ENCODE results near the gene AHNAK2.
"Not testable (repeated sequence)": the region's sequence is repeated elsewhere in the genome, so short reads cannot be mapped to it uniquely, and the experiment has no call there.

Gene AHNAK2

GRCh38 chr14:104950021-104950420 is 28.2 kb downstream of the AHNAK2 start:
- Histone ChIP-seq H3K9me2 (replicated peaks; ENCODE audit: insufficient read depth, low read length) (no peaks in the 10 kb centered on the region), H3K4me1 (ENCODE audit: low read length) (no peaks in the 10 kb centered on the region), H3K27me3 (replicated peaks; ENCODE audit: insufficient read depth, low read length) (peaks cover 27% of the 10 kb centered on the region), H3K36me3 (replicated peaks; ENCODE audit: insufficient read depth, low read length) (no peaks in the 10 kb centered on the region), H2AFZ (ENCODE audit: low read length) (no peak overlapping the region), H3K4me3 (ENCODE audit: low read length) (no peak overlapping the region), H3F3A (ENCODE audit: insufficient read depth, low read length) (no peaks in the 10 kb centered on the region), H3K9me3 (replicated peaks; ENCODE audit: insufficient read depth, low read length) (no peaks in the 10 kb centered on the region), H3K79me2 (ENCODE audit: low read length) (no peaks in the 10 kb centered on the region), H3K4me2 (ENCODE audit: low read depth, low read length) (no peak overlapping the region), H3K9ac (ENCODE audit: low read length) (no peak overlapping the region), H3K27ac (ENCODE audit: low read length) (no peak overlapping the region), H4K20me1 (ENCODE audit: insufficient read depth, low read length) (no peaks in the 10 kb centered on the region)
- DNase-seq, result no peak
- TF ChIP-seq EZH2phosphoT487 (IDR thresholded peaks at IDR 0.05; ENCODE audit: low read length) (no peak), CTCF (IDR thresholded peaks at IDR 0.05; ENCODE audit: low read length) (no peak), EZH2 (optimal IDR thresholded peaks at IDR 0.05; ENCODE audit: low read depth, low read length) (no peak)

- H3F3A ChIP-seq (ENCODE audit: insufficient read depth, low read length); H4K20me1 ChIP-seq (ENCODE audit: insufficient read depth, low read length); H3K27ac ChIP-seq (ENCODE audit: low read length); H3K4me2 ChIP-seq (ENCODE audit: low read depth, low read length); H3K9me3 ChIP-seq (replicated peaks; ENCODE audit: insufficient read depth, low read length); H3K79me2 ChIP-seq (ENCODE audit: low read length); H3K9ac ChIP-seq (ENCODE audit: low read length); H3K4me3 ChIP-seq (ENCODE audit: low read length); DNase-seq; H3K9me2 ChIP-seq (replicated peaks; ENCODE audit: insufficient read depth, low read length); H3K36me3 ChIP-seq (replicated peaks; ENCODE audit: insufficient read depth, low read length); H2AFZ ChIP-seq (ENCODE audit: low read length); H3K4me1 ChIP-seq (ENCODE audit: low read length): not testable (repeated sequence)
- peaks cover 22% of the 10 kb centered on the region for H3K27me3 ChIP-seq (replicated peaks; ENCODE audit: insufficient read depth, low read length)
These were observed 28.7 kb downstream of the AHNAK2 start for GRCh38 chr14:104949406-104949955.

GRCh38 chr14:104948736-104949031 is 29.5 kb downstream of the AHNAK2 start:
- no peaks in the 10 kb centered on the region for H3K36me3 ChIP-seq (replicated peaks; ENCODE audit: insufficient read depth, low read length)
- no peak overlapping the region for H3K4me3 ChIP-seq (ENCODE audit: low read length)
- H3K9me2 ChIP-seq (replicated peaks; ENCODE audit: insufficient read depth, low read length), result no peaks in the 10 kb centered on the region
- DNase-seq, result no peak
- H3K79me2 ChIP-seq (ENCODE audit: low read length), result no peaks in the 10 kb centered on the region
- no peaks in the 10 kb centered on the region for H3F3A ChIP-seq (ENCODE audit: insufficient read depth, low read length)
- H3K4me2 ChIP-seq (ENCODE audit: low read depth, low read length), result no peak overlapping the region
- H3K9ac ChIP-seq (ENCODE audit: low read length), result no peak overlapping the region
- H3K4me1 ChIP-seq (ENCODE audit: low read length), result no peaks in the 10 kb centered on the region
- no peak for TF ChIP-seq CTCF (IDR thresholded peaks at IDR 0.05; ENCODE audit: low read length)
- no peak for TF ChIP-seq EZH2 (optimal IDR thresholded peaks at IDR 0.05; ENCODE audit: low read depth, low read length)
- H2AFZ ChIP-seq (ENCODE audit: low read length), result no peak overlapping the region
- H4K20me1 ChIP-seq (ENCODE audit: insufficient read depth, low read length), result no peaks in the 10 kb centered on the region
- peaks cover 14% of the 10 kb centered on the region for H3K27me3 ChIP-seq (replicated peaks; ENCODE audit: insufficient read depth, low read length)
- H3K9me3 ChIP-seq (replicated peaks; ENCODE audit: insufficient read depth, low read length), result no peaks in the 10 kb centered on the region
- no peak overlapping the region for H3K27ac ChIP-seq (ENCODE audit: low read length)

GRCh38 chr14:104947881-104948735 is 30.1 kb downstream of the AHNAK2 start:
- H4K20me1 ChIP-seq (ENCODE audit: insufficient read depth, low read length); H3K27ac ChIP-seq (ENCODE audit: low read length); H3K36me3 ChIP-seq (replicated peaks; ENCODE audit: insufficient read depth, low read length); H3K9me2 ChIP-seq (replicated peaks; ENCODE audit: insufficient read depth, low read length); DNase-seq; H3K27me3 ChIP-seq (replicated peaks; ENCODE audit: insufficient read depth, low read length); H3K4me2 ChIP-seq (ENCODE audit: low read depth, low read length); H3K9ac ChIP-seq (ENCODE audit: low read length); H3K4me1 ChIP-seq (ENCODE audit: low read length); H3K4me3 ChIP-seq (ENCODE audit: low read length); H3K79me2 ChIP-seq (ENCODE audit: low read length); H2AFZ ChIP-seq (ENCODE audit: low read length); H3K9me3 ChIP-seq (replicated peaks; ENCODE audit: insufficient read depth, low read length); H3F3A ChIP-seq (ENCODE audit: insufficient read depth, low read length): not testable (repeated sequence)

DNA sequence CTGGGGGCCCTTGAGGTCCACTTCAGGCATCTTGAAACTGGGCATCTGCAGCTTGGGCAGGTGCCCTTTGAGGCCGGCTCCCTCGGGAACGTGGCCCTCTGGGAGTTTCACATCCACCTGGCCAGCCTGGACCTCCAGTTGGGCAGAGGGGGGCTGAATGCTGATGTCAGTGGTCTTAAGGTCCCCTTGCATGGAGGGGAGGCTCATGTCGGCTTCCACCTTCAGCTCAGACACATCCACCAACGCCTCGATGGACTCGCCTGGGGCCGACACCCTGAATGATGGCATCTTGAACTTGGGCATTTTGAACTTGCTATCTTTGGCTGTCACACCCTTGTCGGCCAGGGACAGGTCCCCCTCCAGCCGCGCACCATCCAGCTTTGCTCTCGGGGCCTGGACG is 31.0 kb downstream of the AHNAK2 start:
- H3K27me3 ChIP-seq (replicated peaks; ENCODE audit: insufficient read depth, low read length); DNase-seq; H2AFZ ChIP-seq (ENCODE audit: low read length); H3K9me2 ChIP-seq (replicated peaks; ENCODE audit: insufficient read depth, low read length); H3K4me3 ChIP-seq (ENCODE audit: low read length); H3K9me3 ChIP-seq (replicated peaks; ENCODE audit: insufficient read depth, low read length); H3K27ac ChIP-seq (ENCODE audit: low read length); H3K4me1 ChIP-seq (ENCODE audit: low read length); H3K9ac ChIP-seq (ENCODE audit: low read length); H3K36me3 ChIP-seq (replicated peaks; ENCODE audit: insufficient read depth, low read length); H4K20me1 ChIP-seq (ENCODE audit: insufficient read depth, low read length); H3K4me2 ChIP-seq (ENCODE audit: low read depth, low read length); H3K79me2 ChIP-seq (ENCODE audit: low read length); H3F3A ChIP-seq (ENCODE audit: insufficient read depth, low read length): not testable (repeated sequence)

DNA sequence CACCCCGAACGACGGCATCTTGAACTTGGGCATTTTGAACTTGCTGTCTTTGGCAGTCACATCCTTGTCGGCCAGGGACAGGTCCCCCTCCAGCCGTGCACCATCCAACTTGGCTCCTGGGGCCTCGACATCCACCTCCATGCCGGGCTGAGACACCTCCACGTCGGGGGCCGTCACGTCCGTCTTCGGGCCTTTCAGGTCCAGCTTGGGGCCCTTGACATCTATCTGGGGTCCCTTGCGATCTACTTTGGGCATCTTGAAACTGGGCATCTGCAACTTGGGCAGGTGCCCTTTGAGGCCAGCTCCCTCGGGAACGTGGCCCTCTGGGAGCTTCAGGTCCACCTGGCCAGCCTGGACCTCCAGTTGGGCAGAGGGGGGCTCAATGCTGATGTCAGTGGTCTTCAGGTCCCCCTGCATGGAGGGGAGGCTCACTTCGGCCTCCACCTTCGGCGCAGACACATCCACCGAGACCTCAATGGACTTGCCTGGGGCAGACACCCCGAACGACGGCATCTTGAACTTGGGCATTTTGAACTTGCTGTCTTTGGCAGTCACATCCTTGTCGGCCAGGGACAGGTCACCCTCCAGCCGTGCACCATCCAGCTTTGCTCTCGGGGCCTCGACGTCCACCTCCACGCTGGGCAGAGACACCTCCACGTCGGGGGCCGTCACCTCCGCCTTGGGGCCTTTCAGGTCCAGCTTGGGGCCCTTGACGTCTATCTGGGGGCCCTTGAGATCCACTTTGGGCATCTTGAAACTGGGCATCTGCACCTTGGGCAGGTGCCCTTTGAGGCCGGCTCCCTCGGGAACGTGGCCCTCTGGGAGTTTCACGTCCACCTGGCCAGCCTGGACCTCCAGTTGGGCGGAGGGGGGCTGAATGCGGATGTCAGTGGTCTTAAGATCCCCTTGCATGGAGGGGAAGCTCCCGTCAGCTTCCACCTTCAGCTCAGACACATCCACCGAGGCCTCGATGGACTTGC is 31.9 kb downstream of the AHNAK2 start:
- not testable (repeated sequence) for H3K4me3 ChIP-seq (ENCODE audit: low read length); H3K27me3 ChIP-seq (replicated peaks; ENCODE audit: insufficient read depth, low read length); H4K20me1 ChIP-seq (ENCODE audit: insufficient read depth, low read length); H3K27ac ChIP-seq (ENCODE audit: low read length); H3F3A ChIP-seq (ENCODE audit: insufficient read depth, low read length); H3K9me2 ChIP-seq (replicated peaks; ENCODE audit: insufficient read depth, low read length); H3K9ac ChIP-seq (ENCODE audit: low read length); H3K4me2 ChIP-seq (ENCODE audit: low read depth, low read length); H3K79me2 ChIP-seq (ENCODE audit: low read length); H2AFZ ChIP-seq (ENCODE audit: low read length); H3K9me3 ChIP-seq (replicated peaks; ENCODE audit: insufficient read depth, low read length); DNase-seq; H3K4me1 ChIP-seq (ENCODE audit: low read length); H3K36me3 ChIP-seq (replicated peaks; ENCODE audit: insufficient read depth, low read length)

Data from MM.1S (cell line).